GM19351 (cell line): ENCODE measurements around the gene LONRF3.
"Not testable (repeated sequence)": the region's sequence is repeated elsewhere in the genome, so short reads cannot be mapped to it uniquely, and the experiment has no call there.

Source experiments
- ATAC-seq: cut with Tn5 transposase; IDR thresholded peaks from one replicate; pipeline ENCODE4 v1.9.1; 2021; ENCODE audit warnings: mild to moderate bottlenecking, moderate library complexity; ENCODE audit not compliant: unreplicated experiment

LONRF3 gene

GRCh38 chrX:119029656-119030055, 55.2 kb downstream of the LONRF3 start:
- ATAC-seq: not testable (repeated sequence)

- ATAC-seq: no peak
Observed at GRCh38 chrX:119030990-119031389, 56.6 kb downstream of the LONRF3 start.

GRCh38 chrX:119036107-119037029, 62.0 kb downstream of the LONRF3 start:
- no peak for ATAC-seq

- ATAC-seq: no peak
Observed at GRCh38 chrX:119040432-119040831, 66.0 kb downstream of the LONRF3 start.

- no peak for ATAC-seq
Observed at GRCh38 chrX:119041175-119041574, 66.8 kb downstream of the LONRF3 start.

GRCh38 chrX:119042040-119042439, 67.6 kb downstream of the LONRF3 start:
- no peak for ATAC-seq

GRCh38 chrX:119042996-119043395, 68.6 kb downstream of the LONRF3 start:
- no peak for ATAC-seq

- no peak for ATAC-seq
Observed at GRCh38 chrX:119045884-119046283, 71.5 kb downstream of the LONRF3 start.

- no peak for ATAC-seq
Observed at GRCh38 chrX:119055687-119056086, 81.3 kb downstream of the LONRF3 start.

- no peak for ATAC-seq
Observed at GRCh38 chrX:119062750-119063374, 88.4 kb downstream of the LONRF3 start.

GRCh38 chrX:119063428-119063827, 89.0 kb downstream of the LONRF3 start:
- ATAC-seq: no peak

GRCh38 chrX:119067023-119067739, 92.8 kb downstream of the LONRF3 start:
- ATAC-seq: peak; percentile 64
